Lower leg skin (tissue), 4 donors: Measurements from ENCODE around the gene TBL3. TPM values are rescaled to one million over a fixed set of nuclear protein-coding genes. Genes with fewer than 3 reads are reported as not detected.

ENCODE experiments used
- DNase-seq, 2 donors: peaks; one replicate each; pipeline ENCODE4 v3.0.0-alpha.2; 2019; ENCODE audit warnings: low spot score in 2 of 2
- H3K4me3 ChIP-seq: fragments of 200-600 bp; sonication (generic); 2 replicates; pipeline ENCODE4 v1.5.1; 2017; ENCODE audit warnings: mild to moderate bottlenecking, low read depth; ENCODE audit not compliant: poor library complexity, severe bottlenecking
- CTCF ChIP-seq, 3 donors: fragments of 450-650 bp; IDR thresholded peaks; one replicate each; pipeline ENCODE4 v1.5.1; 2016; ENCODE audit warnings: antibody characterized with exemption in 3 of 3, mild to moderate bottlenecking in 3 of 3, moderate library complexity in 2 of 3
- POLR2A ChIP-seq, 2 donors: fragments of 450-650 bp; IDR thresholded peaks; one replicate each; pipeline ENCODE4 v1.6.1; 2016 to 2017; ENCODE audit warnings: antibody characterized with exemption in 2 of 2, mild to moderate bottlenecking in 1 of 2, moderate library complexity in 1 of 2
- WGBS, 2 donors: methylation state at CpG; one replicate each; pipeline ENCODE4 v1.1.5; 2018; 5-methylcytosine and 5-hydroxymethylcytosine counted together
- intact Hi-C: fragments of 100-400 bp; cut with DNase I; formaldehyde crosslinking; loops from one replicate; pipeline ENCODE4 v1.15.0; 2023; ENCODE audit warnings: low total_unique reads
- total RNA-seq, 4 donors: library from RNA; depleted of rRNA; stranded (reverse); fragments of >200 nt; gene quantifications; one replicate each; pipeline ENCODE4 v1.1.0, GENCODE V29; 2016

The TBL3 gene
- total RNA-seq, 4 donors from 2014 or later = 60.8 to 114 (median 83.7) TPM

- TF ChIP-seq CTCF (IDR thresholded peaks at IDR 0.05) (no peak), POLR2A (IDR thresholded peaks at IDR 0.05) (no peak)
- intact Hi-C loops = no loop called here
- no peak for DNase-seq
- no peak overlapping the region for H3K4me3 ChIP-seq
- WGBS, 2 donors = 76 to 81% methylated on average over 7 of the region's 7 CpGs
Measured at GRCh38 chr16:2015947-2016208, 44.0 kb downstream of the TBL3 start.

- WGBS, 2 donors = 47 to 55% methylated on average over 12 to 13 of the region's 13 CpGs
- TF ChIP-seq CTCF (IDR thresholded peaks at IDR 0.05) = no peak
- TF ChIP-seq POLR2A (IDR thresholded peaks at IDR 0.05) = no peak
- intact Hi-C loops = no loop called here
- H3K4me3 ChIP-seq = no peak overlapping the region
- no peak for DNase-seq
Measured at GRCh38 chr16:2016407-2016922, 44.6 kb downstream of the TBL3 start.

GRCh38 chr16:2019518-2019920, 47.7 kb downstream of the TBL3 start, which contains the start of gene NPW:
TSS of gene NPW (plus strand) at chr16:2019785.
- no peak within 1 kb of the TSS for H3K4me3 ChIP-seq
- no peak for DNase-seq
- intact Hi-C loops = no loop called here
- WGBS, 2 donors = 2 to 28% methylated on average over 4 to 24 of the region's 33 CpGs
- TF ChIP-seq CTCF (IDR thresholded peaks at IDR 0.05) = no peak
- no peak for TF ChIP-seq POLR2A (IDR thresholded peaks at IDR 0.05)

- H3K4me3 ChIP-seq = no peak overlapping the region
- TF ChIP-seq CTCF (IDR thresholded peaks at IDR 0.05) = no peak
- TF ChIP-seq POLR2A (IDR thresholded peaks at IDR 0.05) = no peak
- DNase-seq = no peak
- 0 to 2% methylated on average over 35 to 51 of the region's 96 CpGs for WGBS, 2 donors
- intact Hi-C loops = loop anchor here (5.0 kb wide), 1 partner anchor 122 kb away; no protein-coding TSS in a partner anchor
Measured at GRCh38 chr16:2019921-2020831, 48.3 kb downstream of the TBL3 start.

GRCh38 chr16:2022723-2023091, 50.9 kb downstream of the TBL3 start:
- TF ChIP-seq CTCF (IDR thresholded peaks at IDR 0.05) = no peak
- TF ChIP-seq POLR2A (IDR thresholded peaks at IDR 0.05) = no peak
- 2% methylated on average over 5 to 14 of the region's 14 CpGs for WGBS, 2 donors
- DNase-seq = no peak
- intact Hi-C loops = loop anchor here (5.0 kb wide), 1 partner anchor 120 kb away; no protein-coding TSS in a partner anchor
- H3K4me3 ChIP-seq = no peak overlapping the region
